Hematopoietic multipotent progenitor cell treated with erythropoietin and hydrocortisone succinate and interleukin-3 and kit ligand, for 15 days (in vitro differentiated cells): ENCODE measurements around the gene CTBP2.
"Not testable (repeated sequence)": the region's sequence is repeated elsewhere in the genome, so short reads cannot be mapped to it uniquely, and the experiment has no call there.

Source experiments
- DNase-seq: peaks from one replicate; pipeline ENCODE4 v3.0.0-alpha.2; 2015; ENCODE audit warnings: low spot score

The CTBP2 gene

DNA sequence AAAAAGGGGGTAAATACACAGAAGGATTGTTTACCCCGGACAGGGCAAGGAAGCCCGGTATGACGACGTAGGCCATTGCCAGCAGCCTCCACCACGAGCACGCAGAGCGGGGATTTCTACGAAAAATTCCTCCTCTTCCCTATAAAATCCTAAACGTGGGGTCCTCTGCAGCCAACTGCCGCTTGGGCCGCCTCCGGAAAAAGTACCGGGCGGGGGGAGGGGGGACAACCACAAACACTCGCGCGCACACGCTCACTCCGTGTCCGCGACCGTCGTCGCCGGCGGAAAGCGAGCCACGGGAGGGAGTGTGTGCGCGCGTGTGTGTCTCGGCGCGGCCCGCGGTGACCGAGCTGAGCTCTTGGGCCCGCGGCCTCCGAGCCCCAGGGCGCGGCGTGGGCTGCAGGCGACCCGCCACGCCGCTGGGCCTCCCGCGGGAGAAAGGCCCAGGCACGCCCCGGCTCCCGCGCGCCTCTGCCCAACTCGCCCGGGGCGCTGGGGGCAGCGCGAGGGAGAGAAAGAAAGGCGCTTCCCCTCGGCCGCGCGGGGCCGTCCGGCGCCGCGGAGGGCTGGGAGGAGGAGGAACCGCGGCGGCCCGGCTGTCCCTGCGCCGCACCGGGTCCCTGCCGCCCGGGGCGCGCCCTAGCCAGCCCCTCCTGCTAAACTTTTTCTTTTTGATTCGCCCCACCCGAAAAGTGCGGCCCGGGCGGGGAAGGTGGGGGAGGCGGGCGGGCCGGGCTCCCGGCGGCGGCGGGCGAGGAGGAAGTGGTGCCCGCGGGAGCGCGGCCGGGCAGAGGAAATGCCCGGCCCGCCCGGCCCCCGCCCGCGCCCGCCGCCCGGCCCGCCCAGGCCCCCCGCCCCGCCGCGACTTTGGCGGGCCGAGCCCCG is 1.5 kb downstream of the CTBP2 start:
- peak; percentile 53 for DNase-seq

DNA sequence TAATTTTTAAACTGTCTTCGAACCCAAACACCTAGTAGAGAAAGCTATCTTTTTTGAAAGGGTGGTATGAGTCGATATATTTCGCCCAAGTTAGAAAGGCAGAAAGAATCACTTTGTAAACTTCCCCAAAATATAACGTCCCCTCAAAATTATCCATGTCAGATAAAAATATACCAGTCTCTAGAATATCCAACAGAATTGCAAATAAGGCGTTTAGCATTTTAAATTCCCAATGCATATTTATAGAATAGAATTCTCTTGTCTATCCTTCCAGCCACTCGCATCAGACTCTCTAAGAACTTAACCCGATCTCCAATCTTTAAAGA is 2.1 kb downstream of the CTBP2 start:
- DNase-seq: peak; percentile 29

GRCh38 chr10:125157505-125157904 is 2.9 kb downstream of the CTBP2 start:
- DNase-seq: no peak

- no peak for DNase-seq
Observed at GRCh38 chr10:125156739-125157480, 3.5 kb downstream of the CTBP2 start.

GRCh38 chr10:125156196-125156595 is 4.2 kb downstream of the CTBP2 start:
- DNase-seq: no peak

DNA sequence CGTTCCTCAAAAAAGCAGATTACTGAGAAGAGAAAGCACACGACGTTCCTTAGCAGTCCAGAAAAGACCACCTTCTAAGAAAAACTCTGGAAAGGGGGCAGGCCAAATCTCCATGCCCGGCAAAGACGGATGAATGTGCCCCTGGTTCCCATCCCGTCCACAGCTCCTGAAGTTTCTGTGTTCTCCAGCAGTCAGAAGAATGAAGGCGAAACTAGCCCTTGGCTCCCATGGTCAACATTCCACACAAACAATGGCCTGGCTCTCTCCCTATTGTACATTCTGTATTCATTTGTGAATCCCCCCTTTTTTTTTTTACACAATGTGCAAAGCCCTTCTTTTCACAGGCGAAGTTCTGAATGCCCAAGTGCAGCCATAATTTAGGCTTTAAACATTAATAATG is 5.3 kb downstream of the CTBP2 start:
- DNase-seq: no peak

- DNase-seq: no peak
Observed at GRCh38 chr10:125154529-125154928, 5.8 kb downstream of the CTBP2 start.

DNA sequence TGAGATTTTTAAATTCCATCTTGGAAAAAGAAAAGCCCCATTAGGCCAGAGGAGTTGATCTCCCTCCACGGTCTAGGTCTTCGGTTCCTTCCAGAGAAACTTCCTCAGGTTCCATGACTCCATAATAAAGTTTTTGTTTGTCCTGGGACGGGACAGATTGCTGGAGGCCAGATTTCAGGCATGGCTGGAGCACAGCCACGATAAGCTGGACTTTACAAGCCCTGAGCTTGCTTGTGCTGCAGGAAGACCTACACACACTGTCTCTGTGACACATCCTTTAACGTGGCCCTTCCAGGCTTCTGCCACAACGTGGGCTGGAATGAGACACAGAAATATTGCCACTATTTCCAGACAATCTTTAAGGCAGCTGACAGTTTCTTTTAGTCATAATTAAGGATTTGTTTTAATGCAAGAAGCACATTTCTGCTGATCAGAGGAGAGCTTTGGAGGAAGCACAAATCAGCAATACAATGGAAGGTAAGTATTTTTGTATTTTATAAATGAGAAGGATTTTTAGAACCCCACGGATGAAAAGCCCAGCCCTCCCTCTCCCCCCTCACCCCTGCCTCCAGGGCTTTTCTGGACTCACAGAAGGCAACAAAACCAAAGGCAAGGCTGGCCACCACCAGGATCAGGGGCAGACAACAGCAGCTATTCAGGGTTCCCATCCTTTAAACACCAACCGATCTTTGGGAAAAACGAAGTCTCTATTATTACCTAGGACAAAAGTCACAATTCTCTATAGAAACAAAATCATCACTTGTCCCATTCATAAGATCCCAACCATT is 6.5 kb downstream of the CTBP2 start:
- no peak for DNase-seq

GRCh38 chr10:125152450-125153368 is 7.7 kb downstream of the CTBP2 start:
- no peak for DNase-seq

DNA sequence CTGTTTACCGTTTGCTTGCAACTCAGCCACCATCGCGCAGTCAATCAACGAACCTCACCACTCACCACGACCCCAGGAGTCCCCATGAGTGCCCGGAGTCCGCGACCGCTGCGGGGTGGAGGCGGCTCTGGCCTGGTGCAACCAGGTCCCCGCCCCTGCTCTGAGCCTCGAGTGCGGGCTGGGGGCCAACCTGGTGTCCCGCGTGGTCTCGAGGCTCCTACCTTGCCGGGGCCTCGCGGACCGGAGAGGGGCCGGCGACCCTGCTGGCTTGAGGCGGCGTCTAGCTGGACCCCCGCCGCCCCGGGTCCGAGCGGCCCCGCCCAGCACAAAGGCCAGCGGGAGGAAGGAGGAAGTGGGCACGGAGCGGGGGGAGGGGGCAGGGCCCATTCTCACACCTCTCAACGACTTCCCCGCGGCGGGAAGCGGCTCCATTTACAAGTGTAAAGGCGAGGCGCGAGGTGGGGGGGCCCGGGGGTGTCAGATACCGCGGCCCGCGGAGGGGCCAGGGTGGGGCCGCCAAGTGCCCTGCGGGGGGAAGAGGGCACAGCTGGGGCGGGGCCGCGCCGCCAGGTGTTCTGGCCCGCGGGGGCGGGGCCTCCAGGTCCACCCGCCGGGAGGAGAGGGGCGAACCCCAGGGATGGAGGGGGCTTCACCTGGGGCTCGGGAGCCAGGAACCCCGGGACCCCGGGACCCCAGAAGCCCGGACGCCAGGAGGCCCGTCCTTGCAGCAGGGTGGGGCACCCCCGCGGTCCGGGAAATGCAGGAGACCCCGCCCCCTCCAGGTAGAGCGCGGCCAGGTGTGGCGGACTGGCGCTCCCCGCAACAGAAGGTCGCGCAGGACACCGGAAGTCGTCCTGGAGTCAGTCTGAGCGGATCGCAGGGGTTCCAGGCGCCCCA is 8.6 kb downstream of the CTBP2 start:
- DNase-seq: no peak

DNA sequence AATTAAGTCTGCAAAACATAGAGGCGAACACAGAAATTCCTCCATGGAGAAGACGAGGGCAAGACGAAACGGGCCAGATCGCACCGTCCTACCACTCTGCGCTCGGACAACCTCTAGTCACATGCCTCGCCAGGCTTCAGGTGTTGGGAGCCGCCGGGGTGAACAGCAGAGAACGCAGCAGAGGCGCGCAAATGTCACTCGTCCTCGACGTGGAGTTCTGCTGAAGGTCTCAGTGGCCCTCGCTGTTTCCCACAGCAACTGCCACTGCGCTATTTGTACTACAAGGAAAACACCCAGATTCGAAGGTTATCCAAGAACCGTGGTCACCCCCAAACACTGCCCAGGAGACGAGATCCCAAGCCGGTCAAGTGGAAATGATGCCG is 9.2 kb downstream of the CTBP2 start:
- no peak for DNase-seq

DNA sequence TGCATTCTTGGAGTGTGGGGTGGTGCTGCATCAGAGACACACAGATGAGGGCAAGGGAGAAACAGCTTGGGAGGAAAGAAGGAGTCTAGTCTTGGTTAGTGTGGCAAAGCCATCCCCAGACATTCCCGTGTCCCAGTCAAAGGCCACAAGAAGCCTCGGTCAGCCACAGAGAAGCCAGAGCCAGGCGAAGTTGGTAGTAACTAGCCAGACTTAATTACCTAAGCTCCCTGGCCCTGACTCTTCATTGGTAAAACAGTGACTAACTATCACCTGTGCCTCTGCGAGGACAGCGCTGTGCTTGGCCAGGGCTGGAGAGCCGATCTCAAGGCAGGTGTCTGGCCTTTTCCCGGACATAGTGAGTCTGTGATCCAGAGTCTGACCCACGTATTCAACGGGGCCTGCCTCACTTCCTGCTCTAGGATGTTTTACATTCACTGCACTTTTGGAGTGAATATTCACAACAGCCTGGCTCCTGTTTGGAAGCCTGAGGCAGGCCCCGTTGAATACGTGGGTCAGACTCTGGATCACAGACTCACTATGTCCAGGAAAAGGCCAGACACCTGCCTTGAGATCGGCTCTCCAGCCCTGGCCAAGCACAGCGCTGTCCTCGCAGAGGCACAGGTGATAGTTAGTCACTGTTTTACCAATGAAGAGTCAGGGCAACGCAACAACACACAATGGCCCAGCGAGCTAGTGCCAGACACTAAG is 9.8 kb downstream of the CTBP2 start:
- DNase-seq: not testable (repeated sequence)

DNA sequence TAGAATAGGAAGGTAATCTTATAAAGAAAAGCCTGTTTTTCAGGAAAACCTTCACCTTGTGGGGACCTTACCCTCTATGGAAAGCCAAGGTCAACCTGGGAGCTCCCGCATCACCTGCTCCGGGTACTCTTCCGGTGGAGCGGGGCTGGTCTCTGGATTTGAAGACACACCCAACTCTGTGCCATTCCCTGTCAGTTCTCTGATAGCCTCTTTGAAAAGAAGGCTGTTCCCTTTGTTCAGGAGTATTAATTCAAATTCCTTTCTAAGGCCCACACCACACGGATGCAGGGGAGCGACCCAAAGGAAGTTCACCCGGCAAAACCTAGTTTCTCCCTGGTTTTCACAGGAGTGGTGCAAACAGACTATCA is 10.7 kb downstream of the CTBP2 start:
- DNase-seq: no peak

GRCh38 chr10:125149036-125149679 is 11.2 kb downstream of the CTBP2 start:
- peak; percentile 83 for DNase-seq

GRCh38 chr10:125148528-125148927 is 11.8 kb downstream of the CTBP2 start:
- DNase-seq: no peak

DNA sequence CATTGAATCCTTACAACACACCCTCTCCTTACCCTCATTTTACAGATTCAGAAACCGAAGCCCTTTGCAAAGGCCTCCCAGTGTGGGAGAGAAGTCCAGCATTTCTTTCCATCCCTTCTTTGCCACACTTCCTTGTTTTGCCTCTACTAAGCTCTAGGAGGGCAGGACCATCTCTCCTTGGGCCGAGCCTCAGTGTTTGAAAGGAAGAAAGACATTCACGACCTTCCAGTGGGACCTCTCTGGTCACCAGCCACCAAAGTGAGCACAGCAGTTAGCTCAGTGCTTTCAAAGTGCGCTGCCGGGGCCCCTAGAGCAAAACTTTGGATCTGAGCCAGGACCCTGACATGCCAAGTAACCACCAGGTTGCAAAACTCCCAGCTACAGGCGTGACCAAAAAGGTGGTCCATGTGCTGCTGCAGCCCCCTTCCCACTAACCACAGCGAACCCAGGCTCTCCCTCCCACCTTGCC is 12.4 kb downstream of the CTBP2 start:
- DNase-seq: peak; percentile 73

DNA sequence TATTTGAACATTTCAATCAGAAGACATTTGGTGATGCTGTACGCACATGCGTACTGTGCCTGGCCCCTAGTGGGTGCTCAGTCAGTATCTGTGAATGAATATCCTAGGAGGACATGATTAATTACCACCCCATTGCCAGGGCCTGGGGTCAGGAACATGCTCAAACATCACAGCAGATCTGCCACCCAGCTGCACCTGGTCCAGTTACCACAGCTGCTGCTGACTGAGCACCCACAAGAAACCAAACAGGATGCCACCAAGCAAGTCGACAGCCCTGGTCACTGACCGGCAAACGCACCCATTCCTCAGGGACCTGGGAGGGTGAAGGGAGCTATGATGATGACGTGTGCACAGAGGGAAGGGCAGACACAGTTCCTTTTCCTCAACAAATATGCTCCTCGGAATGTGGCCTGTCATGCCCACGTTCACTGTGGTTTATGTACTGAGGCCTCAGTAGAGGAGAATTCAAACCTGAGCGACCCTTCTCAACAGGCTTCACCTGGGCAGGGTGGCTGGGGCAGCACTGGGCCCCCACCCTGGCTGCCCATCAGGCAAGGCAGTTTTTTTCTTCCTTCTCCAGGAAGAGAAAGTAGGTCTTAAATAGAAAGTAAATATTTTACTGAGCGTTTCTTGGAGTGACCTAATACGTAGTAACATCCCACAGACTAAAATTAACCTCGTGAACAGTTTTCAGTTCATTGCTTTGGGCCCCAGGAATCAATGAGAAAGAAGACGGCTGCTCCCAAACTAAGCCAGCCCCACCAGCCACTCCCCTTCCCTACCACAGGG is 13.4 kb downstream of the CTBP2 start:
- DNase-seq: no peak

DNA sequence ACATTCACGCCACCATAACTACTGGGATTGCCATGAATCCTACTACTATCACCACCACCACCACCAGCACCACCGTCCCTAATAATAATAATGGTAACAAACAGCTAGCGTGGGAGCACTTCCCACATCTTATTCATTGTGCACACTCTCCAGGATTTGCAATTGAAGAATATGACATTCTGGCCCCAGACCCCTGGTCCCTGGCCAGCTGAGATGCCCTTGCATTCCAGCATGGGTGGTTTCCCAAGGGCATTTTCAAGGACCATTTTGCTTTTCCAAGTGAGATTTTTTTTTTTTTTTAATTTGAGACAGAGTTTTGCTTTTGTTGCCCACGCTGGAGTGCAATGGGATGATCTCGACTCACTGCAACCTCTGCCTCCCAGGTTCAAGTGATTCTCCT is 14.7 kb downstream of the CTBP2 start:
- no peak for DNase-seq
